Panc1 (cell line): Measurements from ENCODE around the gene UNC80. TPM values are rescaled to one million over a fixed set of nuclear protein-coding genes. Genes with fewer than 3 reads are reported as not detected.

Source experiments
- ATAC-seq: fragments of 200-7000 bp; cut with Tn5 transposase; 2 replicates; pipeline ENCODE4 v1.9.1; 2020; ENCODE audit warnings: mild to moderate bottlenecking, moderate library complexity
- BruUV-seq: library from RNA; stranded (reverse); fragments of 400-500 nt; replicated peaks from 2 replicates; lab custom pipeline; 2021; lab: Mats Ljungman, UMichigan
- CTCF ChIA-PET: fragments of 300-600 bp; sonication (Branson Sonifier 250); formaldehyde crosslinking; loops from one replicate; lab custom pipeline; 2022; ENCODE audit warnings: antibody characterized with exemption; lab: Charles Lee
- POLR2A ChIA-PET: fragments of 300-600 bp; sonication (Branson Sonifier 250); formaldehyde crosslinking; loops from one replicate; lab custom pipeline; 2022; ENCODE audit warnings: antibody characterized with exemption; lab: Charles Lee
- DNase-seq: peaks from one replicate; pipeline ENCODE4 v3.0.0-alpha.2; 2010; ENCODE audit warnings: low read depth, low spot score
- H3K27ac ChIP-seq: 2 replicates; pipeline ENCODE4 v1.5.1; 2011; ENCODE audit warnings: mild to moderate bottlenecking, low read length, inconsistent platforms
- H3K27me3 ChIP-seq: fragments of 200-500 bp; sonication (Bioruptor generic); 2 replicates; pipeline ENCODE4 v1.6.0; 2014; ENCODE audit warnings: low read length, inconsistent platforms; ENCODE audit not compliant: control insufficient read depth, insufficient read depth
- H3K36me3 ChIP-seq: fragments of 200-500 bp; sonication (Bioruptor generic); 2 replicates; pipeline ENCODE4 v1.5.1; 2014; ENCODE audit warnings: inconsistent platforms, mild to moderate bottlenecking, low read length, moderate library complexity; ENCODE audit not compliant: control insufficient read depth, insufficient read depth
- H3K4me1 ChIP-seq: 2 replicates; pipeline ENCODE4 v1.5.1; 2011; ENCODE audit warnings: inconsistent platforms, mild to moderate bottlenecking, low read length, moderate library complexity; ENCODE audit not compliant: control insufficient read depth, insufficient read depth
- H3K4me3 ChIP-seq, 2 experiments: 2 replicates each; pipeline ENCODE4 v1.5.1; 2011 to 2012; ENCODE audit warnings: low read depth in 2 of 2, low read length in 2 of 2, mild to moderate bottlenecking in 2 of 2, inconsistent platforms in 1 of 2, moderate library complexity in 1 of 2
- H3K9me3 ChIP-seq: fragments of 200-500 bp; sonication (Bioruptor generic); 2 replicates; pipeline ENCODE4 v1.5.1; 2014; ENCODE audit warnings: low read depth, mild to moderate bottlenecking, inconsistent platforms, low read length, moderate library complexity; ENCODE audit not compliant: control insufficient read depth, insufficient read depth
- CTCF ChIP-seq: fragments of 450-650 bp; IDR thresholded peaks from 2 replicates; pipeline ENCODE4 v1.5.1; 2017; ENCODE audit warnings: mild to moderate bottlenecking
- POLR2AphosphoS5 ChIP-seq: IDR thresholded peaks from 2 replicates; pipeline ENCODE4 v1.6.1; 2012; ENCODE audit warnings: mild to moderate bottlenecking, low read depth, low read length, moderate library complexity
- REST ChIP-seq, 2 experiments: IDR thresholded peaks; 2 replicates each; pipeline ENCODE4 v1.6.1; 2011 to 2012; ENCODE audit warnings: low read depth in 2 of 2, control low read depth in 1 of 2, low read length in 1 of 2, mild to moderate bottlenecking in 1 of 2, moderate library complexity in 1 of 2; ENCODE audit not compliant: insufficient read depth in 1 of 2
- SIN3A ChIP-seq: IDR thresholded peaks from 2 replicates; pipeline ENCODE4 v1.6.1; 2012; ENCODE audit warnings: low read depth, mild to moderate bottlenecking, low read length, moderate library complexity, borderline replicate concordance; ENCODE audit not compliant: insufficient read depth
- TCF7L2 ChIP-seq: IDR thresholded peaks from 2 replicates; pipeline ENCODE4 v1.6.1; 2011; ENCODE audit warnings: mild to moderate bottlenecking, low read depth, low read length, inconsistent platforms
- in situ Hi-C: cut with HindIII; loops from 2 replicates; pipeline ENCODE4 v1.10.0; 2016; ENCODE audit warnings: low sequenced_read_pairs, low pct_unique_long_range_greater_than_20kb
- intact Hi-C: fragments of 100-400 bp; cut with micrococcal nuclease; formaldehyde crosslinking; loops from one replicate; pipeline ENCODE4 v1.10.0; 2022; ENCODE audit not compliant: unreplicated experiment
- total RNA-seq: library from RNA; stranded (reverse); gene quantifications from one replicate; pipeline ENCODE4 v1.2.1, GENCODE V29; 2021; ENCODE audit not compliant: unreplicated experiment

Gene UNC80
- total RNA-seq, 1 experiment from 2014 or later: 0.08 TPM

- no peaks in the 10 kb centered on the region for H3K9me3 ChIP-seq
- no TSS peak for BruUV-seq
- H3K4me1 ChIP-seq: peaks cover 19% of the 10 kb centered on the region; the same call in 1 of the 2 replicates
- H3K27ac ChIP-seq: no peak overlapping the region
- H3K36me3 ChIP-seq: peaks cover 15% of the 10 kb centered on the region
- H3K4me3 ChIP-seq: no peak overlapping the region
- TF ChIP-seq POLR2AphosphoS5: no peak
- TF ChIP-seq SIN3A: no peak
- no peak for TF ChIP-seq REST (IDR thresholded peaks at IDR 0.05; ENCODE audit: insufficient read depth in 1 of 2, low read depth in 2 of 2, low read length in 1 of 2)
- TF ChIP-seq TCF7L2: no peak
- no peak for TF ChIP-seq CTCF
- intact Hi-C loops (no loop called here), in situ Hi-C loops (no loop called here)
- POLR2A ChIA-PET: no interaction called here
- H3K27me3 ChIP-seq: no peaks in the 10 kb centered on the region
- DNase-seq: no peak
- CTCF ChIA-PET: no interaction called here
- ATAC-seq: no peak
These were observed 236.3 kb downstream of the UNC80 start for GRCh38 chr2:210007895-210008294.

GRCh38 chr2:210009126-210009525, 237.5 kb downstream of the UNC80 start:
- H3K27me3 ChIP-seq: no peaks in the 10 kb centered on the region
- H3K4me1 ChIP-seq: peaks cover 11% of the 10 kb centered on the region; the same call in 1 of the 2 replicates
- no peak overlapping the region for H3K4me3 ChIP-seq
- ATAC-seq (no peak), DNase-seq (no peak)
- H3K9me3 ChIP-seq: no peaks in the 10 kb centered on the region
- no TSS peak for BruUV-seq
- CTCF ChIA-PET: no interaction called here
- H3K27ac ChIP-seq: no peak overlapping the region
- TF ChIP-seq POLR2AphosphoS5 (no peak), SIN3A (no peak), CTCF (no peak), TCF7L2 (no peak), REST (IDR thresholded peaks at IDR 0.05; ENCODE audit: insufficient read depth in 1 of 2, low read depth in 2 of 2, low read length in 1 of 2) (no peak)
- H3K36me3 ChIP-seq: peaks cover 15% of the 10 kb centered on the region
- POLR2A ChIA-PET: no interaction called here
- in situ Hi-C loops: no loop called here
- intact Hi-C loops: no loop called here
